ENCODE measurements around the gene MED16.
A peak's percentile ranks its signal among the peaks of the same experiment; 100 is the strongest.
"Not testable (repeated sequence)": the region's sequence is repeated elsewhere in the genome, so short reads cannot be mapped to it uniquely, and the experiment has no call there.

MED16 gene

DNA sequence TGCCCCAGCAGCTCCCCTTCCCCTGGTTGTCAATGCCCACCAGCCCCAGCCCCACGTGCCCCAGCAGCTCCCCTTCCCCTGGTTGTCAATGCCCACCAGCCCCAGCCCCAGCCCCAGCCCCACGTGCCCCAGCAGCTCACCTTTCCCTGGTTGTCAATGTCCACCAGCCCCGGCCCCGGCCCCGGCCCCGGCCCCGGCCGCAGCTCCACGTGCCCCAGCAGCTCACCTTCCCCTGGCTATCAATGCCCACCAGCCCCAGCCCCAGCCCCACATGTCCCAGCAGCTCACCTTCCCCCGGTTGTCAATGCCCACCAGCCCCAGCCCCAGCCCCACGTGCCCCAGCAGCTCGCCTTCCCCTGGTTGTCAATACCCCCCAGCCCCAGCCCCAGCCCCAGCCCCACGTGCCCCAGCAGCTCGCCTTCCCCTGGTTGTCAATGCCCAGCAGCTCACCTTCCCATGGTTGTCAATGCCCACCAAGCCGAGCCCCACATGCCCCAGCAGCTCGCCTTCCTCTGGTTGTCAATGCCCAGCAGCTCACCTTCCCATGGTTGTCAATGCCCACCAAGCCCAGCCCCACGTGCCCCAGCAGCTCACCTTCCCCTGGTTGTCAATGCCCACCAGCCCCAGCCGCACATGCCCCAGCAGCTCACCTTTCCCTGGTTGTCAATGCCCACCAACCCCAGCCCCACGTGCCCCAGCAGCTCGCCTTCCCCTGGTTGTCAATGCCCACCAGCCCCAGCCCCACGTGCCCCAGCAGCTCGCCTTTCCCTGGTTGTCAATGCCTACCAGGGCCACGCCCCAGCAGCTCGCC, 14.0 kb downstream of the MED16 start:
- H3K36me3 Mint-ChIP-seq (ENCODE audit: low read depth), result peaks cover 14% of the 10 kb centered on the region
- not testable (repeated sequence) for H3K27ac Mint-ChIP-seq; H3K27me3 Mint-ChIP-seq (ENCODE audit: low read depth); H3K4me1 Mint-ChIP-seq (ENCODE audit: low read depth); H3K4me3 Mint-ChIP-seq; H3K9me3 Mint-ChIP-seq

GRCh38 chr19:877992-878660, 14.9 kb downstream of the MED16 start:
- not testable (repeated sequence) for H3K27ac Mint-ChIP-seq; H3K4me1 Mint-ChIP-seq (ENCODE audit: low read depth); H3K4me3 Mint-ChIP-seq; H3K27me3 Mint-ChIP-seq (ENCODE audit: low read depth); H3K9me3 Mint-ChIP-seq
- H3K36me3 Mint-ChIP-seq (ENCODE audit: low read depth), result peaks cover 14% of the 10 kb centered on the region

GRCh38 chr19:876780-877314, 16.1 kb downstream of the MED16 start:
- no peak overlapping the region for H3K27ac Mint-ChIP-seq
- H3K27me3 Mint-ChIP-seq (ENCODE audit: low read depth), result no peaks in the 10 kb centered on the region
- peaks cover 3% of the 10 kb centered on the region for H3K4me1 Mint-ChIP-seq (ENCODE audit: low read depth)
- peaks cover 10% of the 10 kb centered on the region for H3K36me3 Mint-ChIP-seq (ENCODE audit: low read depth)
- H3K9me3 Mint-ChIP-seq, result no peaks in the 10 kb centered on the region
- no peak overlapping the region for H3K4me3 Mint-ChIP-seq

DNA sequence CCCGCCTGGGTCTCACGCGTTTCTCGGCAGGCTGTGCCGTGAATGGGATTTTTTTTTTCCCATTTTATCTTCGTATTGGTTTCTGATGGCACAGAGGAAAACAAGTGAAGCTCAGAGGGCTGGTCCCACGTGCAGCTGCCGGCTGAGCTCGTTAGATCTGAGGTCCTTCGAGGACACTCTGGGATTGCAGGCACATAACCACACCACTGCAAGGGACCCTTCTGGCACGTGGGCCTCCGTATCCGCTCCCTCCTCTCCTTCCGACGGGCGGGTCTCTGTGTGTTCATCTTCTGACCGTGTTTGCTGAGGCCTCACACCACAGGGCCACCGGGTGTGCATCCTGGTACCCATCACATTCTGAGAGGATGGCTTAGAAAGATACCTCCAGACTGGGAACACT, 16.9 kb downstream of the MED16 start:
- peaks cover 7% of the 10 kb centered on the region for H3K36me3 Mint-ChIP-seq (ENCODE audit: low read depth)
- H3K27ac Mint-ChIP-seq, result no peak overlapping the region
- no peaks in the 10 kb centered on the region for H3K27me3 Mint-ChIP-seq (ENCODE audit: low read depth)
- H3K9me3 Mint-ChIP-seq, result no peaks in the 10 kb centered on the region
- peaks cover 5% of the 10 kb centered on the region for H3K4me1 Mint-ChIP-seq (ENCODE audit: low read depth)
- no peak overlapping the region for H3K4me3 Mint-ChIP-seq

- peaks cover 8% of the 10 kb centered on the region for H3K36me3 Mint-ChIP-seq (ENCODE audit: low read depth)
- H3K9me3 Mint-ChIP-seq, result no peaks in the 10 kb centered on the region
- peaks cover 5% of the 10 kb centered on the region for H3K4me1 Mint-ChIP-seq (ENCODE audit: low read depth)
- no peaks in the 10 kb centered on the region for H3K27me3 Mint-ChIP-seq (ENCODE audit: low read depth)
- H3K27ac Mint-ChIP-seq, result no peak overlapping the region
- no peak overlapping the region for H3K4me3 Mint-ChIP-seq
These were observed 17.6 kb downstream of the MED16 start for GRCh38 chr19:875265-875879.

DNA sequence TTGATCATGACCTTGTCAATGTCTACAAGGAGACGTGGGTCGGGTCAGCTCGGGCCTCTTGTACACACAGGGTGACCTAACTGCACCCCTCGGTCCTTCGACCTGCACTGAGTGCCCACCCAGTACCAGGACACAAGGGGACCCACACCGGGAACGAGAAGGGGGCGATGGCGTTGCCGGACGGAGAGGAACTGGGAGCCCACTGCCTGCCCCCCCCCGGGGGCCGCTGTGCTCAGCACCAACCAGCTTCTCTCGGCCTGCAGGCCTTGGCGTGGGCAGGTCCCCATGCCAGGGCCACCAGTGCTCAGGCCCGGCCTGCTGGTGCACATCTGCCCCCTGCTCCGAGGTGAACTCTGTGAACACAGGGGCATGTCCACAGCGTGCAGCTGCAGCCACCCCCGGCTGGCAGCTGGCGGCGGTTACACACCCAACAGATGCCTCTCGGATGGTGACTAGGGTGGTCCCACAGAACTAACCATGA, 19.4 kb downstream of the MED16 start:
- H3K9me3 Mint-ChIP-seq, result no peaks in the 10 kb centered on the region
- no peak overlapping the region for H3K27ac Mint-ChIP-seq
- peaks cover 5% of the 10 kb centered on the region for H3K4me1 Mint-ChIP-seq (ENCODE audit: low read depth)
- no peak overlapping the region for H3K4me3 Mint-ChIP-seq
- H3K27me3 Mint-ChIP-seq (ENCODE audit: low read depth), result no peaks in the 10 kb centered on the region
- peaks cover 9% of the 10 kb centered on the region for H3K36me3 Mint-ChIP-seq (ENCODE audit: low read depth)

- peaks cover 5% of the 10 kb centered on the region for H3K4me1 Mint-ChIP-seq (ENCODE audit: low read depth)
- no peaks in the 10 kb centered on the region for H3K27me3 Mint-ChIP-seq (ENCODE audit: low read depth)
- peak overlapping the region; percentile 83 for H3K27ac Mint-ChIP-seq
- H3K9me3 Mint-ChIP-seq, result no peaks in the 10 kb centered on the region
- peaks cover 9% of the 10 kb centered on the region for H3K36me3 Mint-ChIP-seq (ENCODE audit: low read depth)
- H3K4me3 Mint-ChIP-seq, result peak overlapping the region; percentile 64
These were observed 19.9 kb downstream of the MED16 start for GRCh38 chr19:873084-873483.

GRCh38 chr19:872266-872951, 20.6 kb downstream of the MED16 start:
- Mint-ChIP-seq H3K27me3 (ENCODE audit: low read depth) (no peaks in the 10 kb centered on the region), H3K36me3 (ENCODE audit: low read depth) (peaks cover 12% of the 10 kb centered on the region), H3K4me3 (peak overlapping the region; percentile 77), H3K27ac (peak overlapping the region; percentile 86), H3K9me3 (no peaks in the 10 kb centered on the region), H3K4me1 (ENCODE audit: low read depth) (peaks cover 5% of the 10 kb centered on the region)

- H3K36me3 Mint-ChIP-seq (ENCODE audit: low read depth), result peaks cover 14% of the 10 kb centered on the region
- H3K4me3 Mint-ChIP-seq, result peak overlapping the region; percentile 77
- H3K27me3 Mint-ChIP-seq (ENCODE audit: low read depth), result no peaks in the 10 kb centered on the region
- peak overlapping the region; percentile 86 for H3K27ac Mint-ChIP-seq
- no peaks in the 10 kb centered on the region for H3K9me3 Mint-ChIP-seq
- peaks cover 5% of the 10 kb centered on the region for H3K4me1 Mint-ChIP-seq (ENCODE audit: low read depth)
These were observed 21.3 kb downstream of the MED16 start for GRCh38 chr19:871446-872265.

GRCh38 chr19:870963-871401, 22.0 kb downstream of the MED16 start:
- Mint-ChIP-seq H3K36me3 (ENCODE audit: low read depth) (peaks cover 13% of the 10 kb centered on the region), H3K4me3 (no peak overlapping the region), H3K4me1 (ENCODE audit: low read depth) (peaks cover 5% of the 10 kb centered on the region), H3K9me3 (no peaks in the 10 kb centered on the region), H3K27me3 (ENCODE audit: low read depth) (no peaks in the 10 kb centered on the region), H3K27ac (no peak overlapping the region)

DNA sequence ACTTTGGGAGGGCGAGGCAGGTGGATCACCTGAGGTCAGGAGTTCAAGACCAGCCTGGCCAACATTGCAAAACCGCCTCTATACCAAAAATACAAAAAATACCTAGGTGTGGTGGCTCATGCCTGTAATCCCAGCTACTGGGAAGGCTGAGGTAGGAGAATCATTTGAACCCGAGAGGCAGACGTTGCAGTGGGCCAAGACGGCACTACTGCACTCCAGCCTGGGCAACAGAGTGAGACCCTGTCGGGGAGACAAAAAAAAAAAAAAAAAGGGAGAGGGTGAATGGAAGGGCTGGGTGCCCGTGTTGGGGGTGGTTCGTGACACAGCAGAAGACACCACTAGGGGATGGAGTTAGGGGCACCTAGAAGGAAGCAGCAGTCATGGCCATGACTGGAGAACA, 22.7 kb downstream of the MED16 start:
- no peaks in the 10 kb centered on the region for H3K9me3 Mint-ChIP-seq
- peaks cover 5% of the 10 kb centered on the region for H3K4me1 Mint-ChIP-seq (ENCODE audit: low read depth)
- peak overlapping the region; percentile 60 for H3K27ac Mint-ChIP-seq
- no peak overlapping the region for H3K4me3 Mint-ChIP-seq
- H3K36me3 Mint-ChIP-seq (ENCODE audit: low read depth), result peaks cover 15% of the 10 kb centered on the region
- H3K27me3 Mint-ChIP-seq (ENCODE audit: low read depth), result no peaks in the 10 kb centered on the region

DNA sequence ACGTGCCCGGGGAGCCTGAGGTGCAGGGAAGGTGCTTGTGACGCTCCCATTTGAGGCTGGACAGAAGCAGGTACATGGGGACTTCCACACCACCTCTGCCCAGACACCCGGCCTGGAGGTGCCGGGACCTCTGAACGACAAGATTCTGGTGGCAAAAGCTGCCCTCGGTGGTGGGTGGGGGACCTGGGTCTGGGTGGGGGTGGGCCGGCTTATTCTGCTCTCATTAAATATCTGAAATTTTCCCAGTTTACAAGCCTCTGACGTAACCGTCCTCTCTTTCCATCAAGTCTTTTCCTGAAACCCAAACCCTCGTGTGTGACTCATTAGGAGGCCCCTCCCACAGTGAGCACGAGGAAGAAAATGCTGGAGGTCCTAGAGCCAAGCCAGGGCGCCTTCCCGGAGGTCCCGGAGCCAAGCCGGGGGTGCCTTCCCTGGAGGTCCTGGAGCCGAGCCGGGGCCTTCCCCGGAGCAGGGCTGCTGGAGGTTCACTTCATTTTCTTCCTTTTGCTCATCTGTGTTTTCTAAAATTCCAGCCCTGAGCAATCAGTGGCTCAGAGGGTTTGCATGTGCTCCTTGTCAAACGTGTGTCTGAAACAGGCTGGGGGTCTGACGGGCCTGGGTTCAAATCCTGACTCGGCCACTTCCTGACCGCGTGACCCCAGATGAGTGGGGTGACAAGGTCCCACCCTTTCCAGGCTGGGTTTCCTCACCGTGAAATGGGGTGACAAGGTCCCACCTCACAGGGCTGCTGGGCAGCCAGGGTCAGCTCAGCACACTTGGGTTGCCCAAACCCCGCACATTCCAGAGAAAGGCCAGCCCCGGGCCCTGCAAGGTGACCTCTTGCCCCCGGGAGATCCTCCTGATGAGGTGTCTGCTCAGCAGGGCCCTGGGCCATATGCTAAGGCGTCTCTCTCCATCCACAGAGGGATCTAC, 23.5 kb downstream of the MED16 start:
- H3K9me3 Mint-ChIP-seq, result no peaks in the 10 kb centered on the region
- H3K36me3 Mint-ChIP-seq (ENCODE audit: low read depth), result peaks cover 15% of the 10 kb centered on the region
- no peaks in the 10 kb centered on the region for H3K27me3 Mint-ChIP-seq (ENCODE audit: low read depth)
- H3K27ac Mint-ChIP-seq, result no peak overlapping the region
- H3K4me1 Mint-ChIP-seq (ENCODE audit: low read depth), result peaks cover 5% of the 10 kb centered on the region
- no peak overlapping the region for H3K4me3 Mint-ChIP-seq
